Activated CD4-positive, alpha-beta T cell treated with anti-CD3 and anti-CD28 coated beads for 1 hour (primary cell): ENCODE measurements around the gene SLC22A1.
"Not testable (repeated sequence)": the region's sequence is repeated elsewhere in the genome, so short reads cannot be mapped to it uniquely, and the experiment has no call there.

Experiments used
- DNase-seq: peaks from one replicate; pipeline ENCODE4 v3.0.0-alpha.2; 2020

The SLC22A1 gene

DNA sequence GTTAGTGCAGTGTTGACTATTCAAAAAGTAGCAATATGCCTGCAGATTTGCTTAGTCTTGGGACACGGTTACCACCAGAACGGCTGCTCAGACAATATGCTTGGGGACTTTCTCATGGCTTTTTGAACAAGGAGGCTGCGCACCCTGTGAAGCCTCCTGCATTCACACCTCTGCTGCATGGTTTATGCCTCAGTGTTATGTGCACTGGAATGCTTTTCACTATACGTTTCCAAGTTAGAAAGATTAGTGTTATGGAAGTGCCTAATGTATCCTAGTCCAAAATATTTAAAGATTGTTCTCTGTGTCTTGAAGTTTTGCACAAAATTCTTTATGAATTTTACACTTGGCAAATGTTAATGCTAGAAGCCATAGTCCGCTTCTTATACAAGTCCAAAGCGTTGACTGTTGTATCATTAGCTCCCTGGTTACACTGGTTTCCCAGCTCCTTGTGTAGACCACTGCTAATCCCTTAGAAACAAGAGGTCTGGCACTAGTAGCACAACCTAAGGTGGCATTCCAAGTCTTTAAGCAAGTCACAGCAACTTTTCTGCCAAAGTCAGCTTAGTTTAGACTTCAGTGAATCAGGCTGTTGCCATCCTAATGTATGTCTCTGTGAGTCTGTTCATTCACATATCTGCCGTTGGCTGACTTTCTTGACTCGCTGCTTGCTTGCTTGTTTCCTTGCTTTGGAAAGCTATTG lies 26.3 kb upstream of the SLC22A1 start:
- no peak for DNase-seq

DNA sequence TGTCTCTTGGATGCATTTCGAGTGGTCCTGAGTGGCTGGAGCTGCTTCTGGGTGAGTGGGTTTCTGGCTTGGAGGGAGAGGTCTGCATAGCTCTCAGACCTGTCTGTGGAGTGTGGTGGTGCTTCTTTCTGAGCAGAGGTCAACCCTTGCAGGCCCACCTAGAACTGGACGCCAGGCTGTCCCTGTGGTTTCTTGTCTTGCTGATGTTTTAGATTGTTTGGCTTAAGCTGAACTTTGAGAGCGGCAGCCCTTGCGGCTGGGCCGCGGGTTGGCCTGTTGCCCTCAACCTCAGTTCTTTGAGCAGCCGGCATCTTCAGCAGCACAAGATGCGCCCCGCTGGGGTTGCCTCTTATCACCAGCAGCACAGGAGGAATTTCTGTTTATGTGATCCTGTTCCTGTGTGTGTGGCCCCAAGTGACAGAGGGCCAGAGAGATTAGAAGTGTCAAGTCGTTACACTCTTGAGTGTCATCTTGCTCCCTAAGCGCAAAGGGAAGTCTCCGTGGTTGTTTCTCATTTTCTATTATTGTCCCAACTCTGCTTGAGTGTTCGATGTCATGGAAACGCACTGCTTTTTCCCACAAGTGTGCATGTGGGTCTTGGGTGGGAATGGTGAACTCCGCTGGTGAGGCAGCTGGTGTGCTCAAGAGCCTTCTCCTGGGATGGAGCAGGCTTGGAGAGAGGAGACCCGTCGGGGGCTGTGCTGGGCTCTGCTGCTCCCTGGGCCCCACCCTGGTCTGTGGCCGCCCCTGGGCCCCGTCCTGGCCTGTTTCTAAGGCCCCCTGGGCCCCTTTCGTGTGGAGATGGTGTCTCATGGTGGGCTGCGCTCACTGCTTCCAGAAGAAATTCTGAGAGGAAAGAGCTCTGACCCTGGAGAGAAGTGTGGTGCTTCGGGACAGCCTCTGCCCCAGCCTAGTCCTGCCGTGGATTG lies 20.1 kb upstream of the SLC22A1 start:
- no peak for DNase-seq

DNA sequence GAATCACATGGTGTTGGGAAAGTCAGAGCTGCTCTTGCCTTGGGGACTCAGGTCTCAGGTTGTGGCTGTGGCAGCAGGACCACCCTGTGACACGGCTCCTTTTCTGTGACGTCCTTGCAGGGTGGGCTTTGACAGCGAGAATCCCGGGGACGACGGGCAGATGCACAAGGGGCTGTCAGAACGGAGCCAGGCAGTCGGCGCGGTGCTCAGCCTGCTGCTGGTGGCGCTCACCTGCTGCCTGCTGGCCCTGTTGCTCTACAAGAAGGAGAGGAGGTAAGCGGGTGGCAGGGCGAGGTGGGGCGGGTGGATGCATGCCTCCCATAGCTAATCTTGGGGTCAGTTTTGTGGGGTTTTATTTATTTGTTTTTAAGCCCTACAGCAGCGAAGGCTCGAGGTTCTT lies 19.2 kb upstream of the SLC22A1 start:
- DNase-seq = no peak

DNA sequence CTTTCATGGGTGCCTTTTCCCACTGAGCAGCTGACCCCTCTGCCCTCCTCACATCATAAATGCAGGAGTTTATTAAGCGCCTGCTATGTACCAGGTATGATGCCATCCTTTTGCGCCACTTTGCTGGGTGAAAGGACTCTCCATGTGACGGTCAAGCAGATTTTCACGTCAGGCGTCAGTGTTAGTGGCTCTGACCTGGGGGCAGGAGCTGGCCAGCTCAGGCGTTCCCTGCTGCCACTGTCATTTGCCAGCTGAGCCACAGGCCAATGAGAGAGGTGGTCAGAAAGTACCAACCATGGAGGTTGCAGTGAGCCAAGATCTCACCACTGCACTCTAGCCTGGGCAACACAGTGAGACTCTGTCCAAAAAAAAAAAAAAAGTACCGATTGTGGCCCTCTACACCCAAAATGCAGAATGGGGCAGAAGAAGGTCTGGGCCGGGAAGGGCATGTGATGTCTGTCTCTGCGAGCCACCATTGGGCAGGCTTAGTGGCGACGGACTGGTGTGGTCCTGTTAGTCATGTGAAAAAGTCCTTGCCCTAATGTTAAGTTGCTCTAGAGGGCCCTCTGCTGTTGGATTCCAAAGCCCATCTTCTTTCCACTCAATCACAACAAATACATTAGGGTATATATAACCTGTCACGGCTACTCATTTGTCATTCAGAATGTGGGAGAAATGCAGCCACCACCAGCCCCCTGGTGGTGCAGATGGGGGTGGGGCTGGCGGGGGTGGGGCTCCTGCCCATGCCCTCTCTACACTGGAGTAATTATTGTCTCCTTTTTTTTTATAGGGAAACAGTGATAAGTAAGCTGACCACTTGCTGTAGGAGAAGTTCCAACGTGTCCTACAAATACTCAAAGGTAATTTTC lies 18.4 kb upstream of the SLC22A1 start:
- no peak for DNase-seq

DNA sequence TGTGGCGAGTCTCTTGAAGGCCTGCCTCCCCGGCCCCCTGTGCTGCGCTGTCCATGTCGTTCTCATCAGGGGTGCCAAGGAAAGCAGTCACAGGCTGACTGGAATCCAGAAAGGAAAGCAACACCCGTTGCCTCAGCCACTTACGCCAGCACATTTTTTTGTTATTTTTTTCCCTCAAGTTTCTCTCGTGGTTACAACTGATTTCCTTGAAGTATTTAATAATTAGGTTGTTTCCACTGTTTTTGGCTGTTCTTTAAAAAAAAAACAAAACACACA lies 17.9 kb upstream of the SLC22A1 start:
- no peak for DNase-seq

DNA sequence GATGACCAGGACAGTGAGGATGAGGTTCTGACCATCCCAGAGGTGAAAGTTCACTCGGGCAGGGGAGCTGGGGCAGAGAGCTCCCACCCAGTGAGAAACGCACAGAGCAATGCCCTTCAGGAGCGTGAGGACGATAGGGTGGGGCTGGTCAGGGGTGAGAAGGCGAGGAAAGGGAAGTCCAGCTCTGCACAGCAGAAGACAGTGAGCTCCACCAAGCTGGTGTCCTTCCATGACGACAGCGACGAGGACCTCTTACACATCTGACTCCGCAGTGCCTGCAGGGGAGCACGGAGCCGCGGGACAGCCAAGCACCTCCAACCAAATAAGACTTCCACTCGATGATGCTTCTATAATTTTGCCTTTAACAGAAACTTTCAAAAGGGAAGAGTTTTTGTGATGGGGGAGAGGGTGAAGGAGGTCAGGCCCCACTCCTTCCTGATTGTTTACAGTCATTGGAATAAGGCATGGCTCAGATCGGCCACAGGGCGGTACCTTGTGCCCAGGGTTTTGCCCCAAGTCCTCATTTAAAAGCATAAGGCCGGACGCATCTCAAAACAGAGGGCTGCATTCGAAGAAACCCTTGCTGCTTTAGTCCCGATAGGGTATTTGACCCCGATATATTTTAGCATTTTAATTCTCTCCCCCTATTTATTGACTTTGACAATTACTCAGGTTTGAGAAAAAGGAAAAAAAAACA lies 16.6 kb upstream of the SLC22A1 start:
- no peak for DNase-seq

DNA sequence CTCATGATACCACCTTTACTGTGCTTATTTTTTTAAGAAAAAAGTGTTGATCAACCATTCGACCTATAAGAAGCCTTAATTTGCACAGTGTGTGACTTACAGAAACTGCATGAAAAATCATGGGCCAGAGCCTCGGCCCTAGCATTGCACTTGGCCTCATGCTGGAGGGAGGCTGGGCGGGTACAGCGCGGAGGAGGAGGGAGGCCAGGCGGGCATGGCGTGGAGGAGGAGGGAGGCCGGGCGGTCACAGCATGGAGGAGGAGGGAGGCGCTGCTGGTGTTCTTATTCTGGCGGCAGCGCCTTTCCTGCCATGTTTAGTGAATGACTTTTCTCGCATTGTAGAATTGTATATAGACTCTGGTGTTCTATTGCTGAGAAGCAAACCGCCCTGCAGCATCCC lies 15.6 kb upstream of the SLC22A1 start:
- no peak for DNase-seq

DNA sequence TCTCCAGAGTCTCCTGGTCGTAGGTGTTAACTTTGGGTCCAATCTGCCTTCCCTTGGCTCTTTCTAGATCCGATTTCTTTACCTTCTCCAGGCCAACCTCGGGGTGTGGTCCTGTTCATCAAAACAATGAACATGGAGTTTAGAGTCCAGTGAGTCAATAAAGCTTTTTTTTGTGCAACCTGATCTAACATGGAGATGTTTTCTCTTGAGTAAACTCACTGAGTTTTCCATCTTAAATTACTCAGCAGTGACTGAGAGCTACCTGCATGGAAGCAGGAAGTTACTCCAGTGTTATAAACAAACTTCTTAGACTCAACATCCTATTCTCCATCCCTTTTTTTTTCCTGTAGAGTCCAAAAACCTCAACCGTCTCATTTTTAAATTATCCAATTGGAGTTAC lies 14.9 kb upstream of the SLC22A1 start:
- no peak for DNase-seq

DNA sequence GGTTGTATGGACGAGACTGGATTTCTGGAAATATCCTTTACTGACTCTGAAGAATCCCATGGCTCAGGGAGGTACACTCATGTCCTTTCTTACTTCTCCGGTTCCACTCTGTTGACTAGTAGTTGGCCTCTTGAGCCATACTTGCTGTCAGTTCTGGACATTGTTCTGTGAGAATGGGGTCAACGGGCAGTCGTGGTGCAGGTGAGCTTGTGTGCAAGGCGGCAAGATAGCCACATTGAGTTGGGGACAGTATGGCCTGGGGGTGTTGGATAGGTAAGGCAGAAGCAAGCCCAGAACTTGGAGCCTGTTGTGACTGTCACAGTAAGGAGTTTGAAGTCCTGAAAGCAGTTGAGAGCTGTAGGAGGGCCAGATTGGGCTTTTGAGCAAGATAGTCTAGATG lies 13.5 kb upstream of the SLC22A1 start:
- no peak for DNase-seq

DNA sequence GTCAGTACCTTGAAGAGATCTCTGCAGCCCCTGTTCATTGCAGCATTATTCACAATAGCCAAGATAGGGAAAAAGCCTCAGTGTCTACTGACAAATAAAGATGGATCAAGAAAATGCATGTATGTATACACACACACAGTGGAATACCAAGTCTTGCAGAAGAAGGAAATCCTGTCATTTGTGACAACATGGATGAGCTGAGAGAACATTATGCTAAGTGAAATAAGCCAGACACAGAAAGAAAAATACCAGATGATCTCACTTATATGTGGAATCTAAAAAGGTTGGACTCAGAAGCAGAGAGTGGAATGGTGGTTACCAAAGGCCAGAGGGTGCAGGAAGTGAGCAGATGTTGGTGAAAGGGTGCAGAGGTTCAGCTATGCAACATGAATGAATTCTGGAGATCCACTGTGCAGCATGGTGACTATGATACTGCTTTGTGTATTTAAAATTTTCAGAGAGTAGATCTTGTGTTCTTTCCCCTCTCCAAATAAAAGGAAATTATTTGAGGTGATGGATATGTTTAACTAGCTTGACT lies 11.0 kb upstream of the SLC22A1 start:
- DNase-seq = no peak

DNA sequence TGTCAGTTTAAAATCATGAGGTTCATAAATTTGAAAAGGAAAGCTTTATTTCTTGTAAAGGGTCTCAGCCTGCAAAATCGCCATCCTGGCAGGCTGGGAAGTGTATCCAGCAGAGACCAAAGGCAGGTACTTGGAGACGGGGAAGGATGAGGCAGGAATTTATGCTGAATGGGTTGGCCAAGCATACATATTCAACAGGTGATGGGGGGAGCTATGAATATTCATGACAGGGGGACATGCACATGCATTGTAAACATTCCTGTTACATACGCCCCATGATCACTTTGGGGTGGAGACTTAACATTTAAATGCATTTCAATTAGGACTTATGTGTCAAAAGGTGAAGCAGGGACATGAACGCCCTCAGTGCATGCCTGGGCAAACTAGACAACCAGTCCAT lies 9.8 kb upstream of the SLC22A1 start:
- DNase-seq = no peak

DNA sequence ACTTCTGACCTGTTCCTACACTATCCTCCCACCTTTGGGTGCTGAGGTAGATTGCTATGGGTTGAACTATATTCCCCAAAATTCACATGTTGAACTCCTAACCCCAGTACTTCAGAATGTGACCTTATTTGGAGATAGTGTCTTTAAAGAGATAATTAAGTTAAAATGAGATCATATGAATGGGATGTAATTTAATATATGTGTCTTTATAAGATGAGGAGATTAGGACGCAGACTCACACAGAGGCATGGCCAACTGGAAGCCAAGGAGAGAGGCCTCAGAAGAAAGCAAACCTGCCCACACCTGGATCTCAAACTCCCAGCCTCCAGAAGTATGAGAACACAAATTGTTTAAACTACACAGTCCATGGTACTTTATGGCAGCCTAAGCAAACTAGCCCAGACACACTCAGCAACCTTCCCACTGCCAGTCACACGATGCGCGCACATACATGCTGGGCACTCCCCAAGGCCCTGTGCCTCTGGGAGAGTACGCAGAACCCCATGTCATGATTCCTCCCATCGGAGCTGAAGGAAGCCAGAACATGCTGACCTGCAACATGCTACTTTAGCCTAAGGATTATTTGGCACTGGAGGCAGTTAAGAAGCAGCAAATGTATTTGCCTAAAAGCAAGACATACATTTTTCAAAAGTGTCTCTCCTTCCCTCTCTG lies 8.9 kb upstream of the SLC22A1 start:
- DNase-seq = no peak

DNA sequence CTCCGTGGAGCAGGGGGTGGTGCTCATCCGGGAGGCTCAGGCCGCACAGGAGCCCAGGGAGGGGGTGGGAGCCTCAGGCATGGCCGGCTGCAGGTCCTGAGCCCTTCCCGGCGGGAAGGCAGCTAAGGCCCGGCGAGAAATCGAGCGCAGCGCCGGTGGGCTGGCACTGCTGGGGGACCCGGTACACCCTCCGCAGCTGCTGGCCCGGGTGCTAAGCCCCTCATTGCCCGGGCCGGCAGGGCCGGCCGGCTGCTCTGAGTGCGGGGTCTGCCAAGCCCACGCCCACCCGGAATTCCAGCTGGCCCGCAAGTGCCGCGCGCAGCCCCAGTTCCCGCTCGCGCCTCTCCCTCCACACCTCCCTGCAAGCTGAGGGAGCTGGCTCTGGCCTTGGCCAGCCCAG lies 7.1 kb upstream of the SLC22A1 start:
- DNase-seq = not testable (repeated sequence)

DNA sequence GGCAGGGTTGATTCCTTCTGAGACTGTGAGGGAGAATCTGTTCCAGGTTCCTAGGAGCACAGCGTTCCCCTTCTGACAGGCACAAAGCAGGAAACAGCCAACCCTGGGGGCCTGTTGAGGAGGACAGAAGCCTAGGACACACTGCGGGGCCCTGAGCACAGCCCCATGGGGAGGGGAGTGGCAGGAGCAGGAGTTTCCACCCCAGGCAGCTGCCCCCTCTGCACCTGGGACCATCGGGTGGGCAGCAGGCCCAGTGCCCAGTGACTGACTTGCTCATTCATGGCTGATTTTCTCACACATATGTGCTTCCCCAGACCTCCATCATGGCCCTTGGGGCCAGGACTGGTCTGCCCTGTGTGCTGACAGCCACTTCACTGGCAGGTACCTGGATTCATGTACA lies 6.2 kb upstream of the SLC22A1 start:
- DNase-seq = no peak

DNA sequence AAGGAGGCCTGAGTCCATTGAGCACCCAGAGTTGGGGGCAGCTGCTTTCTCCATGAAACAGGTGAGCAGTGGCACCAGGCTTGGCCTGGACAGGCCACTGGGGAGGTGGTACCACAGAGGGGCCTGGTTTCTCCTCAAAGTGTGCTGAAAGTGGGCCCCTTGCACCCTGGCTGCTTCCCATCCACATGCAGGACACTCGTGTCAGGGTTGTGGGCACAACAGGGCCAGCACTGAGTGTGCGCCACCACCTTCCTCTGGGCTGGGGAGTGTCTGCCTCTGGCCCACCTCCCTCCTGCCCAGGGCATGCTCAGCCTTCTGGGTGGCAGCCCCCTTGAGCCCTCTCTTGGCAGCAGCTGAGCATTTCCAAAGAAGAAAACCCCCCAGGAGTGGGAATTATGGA lies 5.2 kb upstream of the SLC22A1 start:
- DNase-seq = no peak

DNA sequence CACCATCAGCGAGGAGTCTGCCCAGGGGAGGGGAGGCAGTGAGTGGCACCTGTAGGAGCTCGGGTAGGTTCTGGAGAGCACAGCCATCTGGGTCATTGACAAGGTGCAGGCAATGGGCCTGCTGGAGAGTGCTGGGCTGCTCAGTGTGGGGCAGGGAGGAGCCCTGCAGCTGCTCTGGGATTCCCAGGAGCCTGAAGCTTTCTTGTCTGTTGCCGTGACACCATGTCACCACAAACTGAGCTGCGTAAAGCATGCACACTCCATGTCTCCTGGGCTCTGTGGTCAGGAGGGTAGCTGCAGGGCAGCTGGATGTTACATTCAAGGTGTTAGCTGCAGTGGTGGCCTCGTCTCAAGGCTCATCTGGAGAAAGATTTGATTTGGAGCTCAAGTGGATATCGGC lies 4.5 kb upstream of the SLC22A1 start:
- no peak for DNase-seq

DNA sequence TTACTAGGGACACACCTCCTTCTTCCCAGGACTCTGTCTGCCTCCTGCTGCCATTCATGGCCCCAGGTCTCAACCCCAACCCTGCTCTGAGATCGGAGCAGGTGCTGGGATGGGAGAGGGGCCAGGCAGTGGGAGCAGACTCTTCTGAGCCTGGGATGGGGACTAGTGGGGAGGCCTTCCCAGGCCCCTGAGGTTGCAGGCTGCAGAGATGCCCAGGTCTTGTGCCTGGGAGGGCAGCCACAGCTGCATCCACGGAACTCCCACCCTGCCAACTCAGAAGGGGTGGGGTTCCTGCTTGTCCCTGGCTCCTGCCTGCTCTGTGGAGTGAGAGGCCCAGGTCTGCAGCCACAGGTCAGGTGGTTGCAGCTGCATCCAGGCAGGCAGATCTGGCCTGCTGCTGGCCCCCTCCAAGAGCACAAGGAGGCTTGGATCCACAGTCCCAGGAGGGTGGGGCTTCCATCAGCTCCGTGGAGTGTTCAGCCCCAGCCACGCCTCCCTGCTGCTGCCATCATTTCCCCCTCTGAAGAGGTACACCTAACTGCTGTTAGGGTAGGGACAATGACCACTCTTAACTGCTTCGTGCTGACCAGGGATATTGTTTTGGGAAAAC lies 2.9 kb upstream of the SLC22A1 start:
- DNase-seq = no peak

DNA sequence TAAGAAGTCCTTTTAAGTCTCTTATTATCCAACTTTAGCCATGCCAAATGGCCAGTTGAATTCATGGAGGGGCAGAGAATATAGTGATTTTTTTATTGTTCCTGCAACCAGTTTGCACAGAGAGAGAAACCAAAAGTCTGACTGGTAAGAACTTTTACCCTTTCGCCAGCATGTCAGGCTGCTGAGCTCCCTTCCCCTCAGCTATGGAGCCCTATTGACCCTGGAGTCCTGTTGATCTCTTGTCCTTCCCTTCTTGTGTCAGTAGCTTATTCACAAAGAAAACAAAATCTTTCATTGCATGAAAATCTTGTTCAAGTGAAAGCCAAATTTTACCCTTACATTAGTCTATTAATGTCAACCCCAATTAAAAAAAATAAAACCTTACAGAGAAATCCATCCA lies 1.5 kb upstream of the SLC22A1 start:
- no peak for DNase-seq

DNA sequence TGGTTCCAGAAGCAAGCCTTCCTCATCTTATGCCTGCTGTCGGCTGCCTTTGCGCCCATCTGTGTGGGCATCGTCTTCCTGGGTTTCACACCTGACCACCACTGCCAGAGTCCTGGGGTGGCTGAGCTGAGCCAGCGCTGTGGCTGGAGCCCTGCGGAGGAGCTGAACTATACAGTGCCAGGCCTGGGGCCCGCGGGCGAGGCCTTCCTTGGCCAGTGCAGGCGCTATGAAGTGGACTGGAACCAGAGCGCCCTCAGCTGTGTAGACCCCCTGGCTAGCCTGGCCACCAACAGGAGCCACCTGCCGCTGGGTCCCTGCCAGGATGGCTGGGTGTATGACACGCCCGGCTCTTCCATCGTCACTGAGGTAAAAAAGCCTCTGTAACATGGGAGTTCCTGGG lies 366 bp downstream of the SLC22A1 start:
- no peak for DNase-seq

DNA sequence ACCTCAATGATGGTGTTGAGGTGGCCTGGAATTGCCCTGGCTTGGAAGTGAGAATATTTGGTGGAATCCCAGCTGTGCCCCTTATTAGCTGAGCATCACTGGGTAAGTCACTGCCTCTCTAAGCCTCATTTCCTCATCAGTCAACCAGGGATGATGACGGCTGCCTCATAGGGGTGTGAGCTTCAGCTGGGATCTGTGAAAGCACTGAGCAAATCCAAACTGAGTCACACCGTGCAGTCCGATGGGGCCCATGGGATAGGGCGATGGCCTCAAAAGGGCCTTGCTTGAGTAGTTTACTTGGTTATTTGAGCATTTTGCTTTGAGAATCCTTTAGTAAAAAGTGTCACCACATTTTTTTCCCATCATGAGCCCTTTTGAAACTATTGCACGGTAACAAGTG lies 1.1 kb downstream of the SLC22A1 start:
- DNase-seq = no peak

DNA sequence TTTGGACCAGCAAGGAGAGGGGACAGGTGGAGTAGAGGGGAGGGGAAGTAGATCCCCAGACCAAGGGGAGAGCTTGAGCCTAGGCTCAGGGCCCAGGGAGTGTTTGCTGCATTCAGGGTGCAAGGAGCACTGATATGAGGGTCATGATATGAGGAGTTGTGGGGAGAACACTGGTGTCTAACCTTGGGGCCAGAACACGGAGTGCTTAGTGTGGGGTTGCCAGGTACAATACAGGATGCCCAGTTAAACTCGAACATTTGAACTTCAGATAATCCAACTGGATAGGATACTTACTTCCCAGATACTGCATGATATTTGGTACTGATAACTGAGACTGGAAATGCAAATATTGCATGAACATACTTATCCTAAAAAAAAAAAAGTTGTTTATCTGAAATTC lies 2.4 kb downstream of the SLC22A1 start:
- DNase-seq = no peak

DNA sequence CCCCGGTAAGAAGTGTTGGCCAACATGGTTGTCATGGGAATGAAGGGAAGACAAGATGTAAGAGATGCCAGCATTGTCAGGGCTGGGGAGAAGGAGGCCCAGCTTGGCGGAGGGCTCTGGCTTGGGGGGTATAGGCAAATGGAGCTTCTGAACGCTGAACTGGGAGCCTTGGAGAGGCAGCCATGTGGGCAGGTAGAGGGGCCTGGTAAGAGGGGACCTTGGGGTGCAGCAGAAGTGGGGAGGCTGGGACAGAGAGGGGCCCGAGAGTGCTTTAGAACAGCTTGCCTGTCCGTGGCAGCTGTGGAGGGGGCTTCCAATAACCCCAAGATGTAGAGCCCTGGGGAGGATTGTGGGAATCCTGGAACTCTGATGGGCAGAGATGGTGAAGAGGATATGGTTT lies 3.0 kb downstream of the SLC22A1 start:
- no peak for DNase-seq
